Fibroblast of skin of abdomen (primary cell): Measurements from ENCODE around the gene SVIL.
"Not testable (repeated sequence)": the region's sequence is repeated elsewhere in the genome, so short reads cannot be mapped to it uniquely, and the experiment has no call there.

Experiments used
- DNase-seq: peaks from one replicate; pipeline ENCODE4 v3.0.0-alpha.2; 2013

Gene SVIL

DNA sequence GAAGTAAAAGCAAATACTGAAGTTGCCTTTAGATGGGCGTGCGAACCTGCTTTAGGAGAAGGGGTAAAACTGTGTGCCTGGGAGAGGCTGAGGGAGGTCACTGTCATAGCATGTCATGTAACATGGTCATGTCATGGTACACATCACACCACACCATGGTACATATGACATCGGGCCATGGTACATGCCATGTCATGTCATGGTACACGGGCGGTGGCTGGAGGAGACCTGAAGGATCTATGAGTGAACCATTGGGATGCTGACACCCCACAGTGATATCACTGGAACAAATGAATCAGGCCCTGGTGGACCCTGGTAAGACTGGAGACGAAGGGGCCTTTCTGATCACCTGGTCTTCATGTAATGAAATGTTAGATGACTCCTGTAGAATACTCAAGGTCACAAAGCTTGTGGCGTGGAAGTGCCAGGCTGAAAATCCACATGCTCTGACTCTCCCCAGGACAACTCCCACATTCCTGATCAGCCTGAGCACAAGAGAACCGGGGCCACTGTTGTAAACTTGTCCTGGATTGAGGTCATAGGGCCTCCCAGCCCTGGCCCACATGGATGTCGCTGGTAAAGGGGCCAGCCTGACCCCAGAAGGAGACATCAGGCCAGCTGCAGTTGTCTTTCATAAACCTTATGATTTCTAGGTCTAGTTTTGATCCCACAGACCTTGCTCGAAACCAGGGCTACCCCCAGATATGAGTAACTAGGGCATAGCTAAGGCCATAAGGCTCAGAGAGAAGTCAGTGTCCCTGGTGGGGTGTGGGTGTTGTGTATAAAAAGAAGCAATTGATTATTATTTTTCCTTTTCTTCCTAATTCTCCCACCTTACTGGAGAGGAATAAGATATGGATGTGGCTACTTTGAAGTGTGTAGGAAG is 60.3 kb downstream of the SVIL start:
- not testable (repeated sequence) for DNase-seq

DNA sequence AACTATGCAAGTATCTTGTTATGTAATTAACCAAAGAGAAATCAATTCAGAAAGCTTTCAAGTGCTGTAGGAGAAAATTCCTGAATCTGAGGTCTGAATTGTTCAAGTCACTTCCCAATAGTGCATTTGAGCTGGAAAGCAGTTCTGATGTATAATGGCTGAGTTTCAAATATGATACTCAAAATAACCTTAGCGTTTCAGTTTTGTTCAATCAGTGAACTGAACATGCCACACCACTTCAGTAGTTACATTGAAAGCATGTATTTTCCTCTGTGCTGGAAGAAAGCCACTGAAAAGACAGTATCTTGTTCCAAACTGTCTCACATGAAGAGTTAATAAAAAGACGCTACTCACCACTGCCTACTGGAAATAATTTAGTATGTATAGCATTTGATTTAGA is 64.5 kb downstream of the SVIL start:
- DNase-seq: not testable (repeated sequence)

DNA sequence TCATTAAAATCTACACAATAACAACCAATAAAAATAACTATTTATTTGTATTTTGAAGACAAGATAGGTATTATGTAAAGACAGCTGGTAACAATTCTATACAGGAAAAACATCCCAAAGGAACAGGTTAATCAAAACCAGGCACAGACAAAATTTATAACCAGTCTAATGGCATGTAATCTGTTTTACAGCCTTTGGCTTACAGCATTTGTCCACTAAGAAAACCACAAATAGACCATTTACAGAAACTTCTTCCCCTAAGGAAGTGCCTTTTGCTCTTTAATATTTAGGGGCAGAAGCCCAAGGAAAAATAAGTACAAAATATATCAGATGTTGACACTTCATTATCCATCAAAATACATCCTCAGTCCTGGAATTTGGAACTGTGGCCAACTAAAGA is 65.0 kb downstream of the SVIL start:
- DNase-seq: peak; percentile 53

DNA sequence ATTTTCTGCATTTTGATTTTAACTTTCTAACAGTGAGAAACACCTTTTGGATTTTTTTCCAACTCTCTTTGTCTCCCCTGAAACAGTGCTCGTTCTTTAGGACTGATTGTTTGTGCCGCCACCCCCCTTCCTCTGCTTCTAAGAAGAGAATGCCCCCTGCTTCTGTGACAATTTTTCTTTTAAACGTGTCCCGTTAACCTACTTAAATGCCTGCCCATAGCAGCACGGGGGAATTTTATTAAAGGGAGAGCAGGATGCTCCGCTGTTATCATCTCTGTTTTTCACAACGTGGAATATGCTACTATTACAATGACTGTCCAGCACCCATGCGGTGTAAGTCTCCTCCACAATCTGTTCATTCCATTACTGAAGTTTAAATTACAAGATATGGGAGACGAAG is 67.8 kb downstream of the SVIL start:
- no peak for DNase-seq

DNA sequence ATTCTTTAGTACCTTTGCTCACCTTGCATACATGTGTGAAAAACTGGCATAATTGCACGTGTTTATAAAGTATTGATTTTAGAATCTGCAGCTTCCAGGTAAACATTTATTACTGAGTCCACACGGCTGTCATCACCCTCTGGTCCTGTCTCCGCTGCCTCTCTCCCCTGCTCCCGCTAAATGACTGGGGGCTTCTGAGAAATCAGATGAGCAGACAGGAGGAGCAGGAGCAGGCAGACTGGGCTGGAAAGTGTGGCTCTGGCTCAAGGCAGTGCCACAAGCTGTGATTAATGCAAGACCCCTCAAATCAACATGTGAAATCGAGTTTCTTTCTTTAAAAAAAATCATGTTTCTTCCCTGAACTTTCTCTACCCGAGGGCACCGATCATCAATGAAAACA is 68.6 kb downstream of the SVIL start:
- not testable (repeated sequence) for DNase-seq

DNA sequence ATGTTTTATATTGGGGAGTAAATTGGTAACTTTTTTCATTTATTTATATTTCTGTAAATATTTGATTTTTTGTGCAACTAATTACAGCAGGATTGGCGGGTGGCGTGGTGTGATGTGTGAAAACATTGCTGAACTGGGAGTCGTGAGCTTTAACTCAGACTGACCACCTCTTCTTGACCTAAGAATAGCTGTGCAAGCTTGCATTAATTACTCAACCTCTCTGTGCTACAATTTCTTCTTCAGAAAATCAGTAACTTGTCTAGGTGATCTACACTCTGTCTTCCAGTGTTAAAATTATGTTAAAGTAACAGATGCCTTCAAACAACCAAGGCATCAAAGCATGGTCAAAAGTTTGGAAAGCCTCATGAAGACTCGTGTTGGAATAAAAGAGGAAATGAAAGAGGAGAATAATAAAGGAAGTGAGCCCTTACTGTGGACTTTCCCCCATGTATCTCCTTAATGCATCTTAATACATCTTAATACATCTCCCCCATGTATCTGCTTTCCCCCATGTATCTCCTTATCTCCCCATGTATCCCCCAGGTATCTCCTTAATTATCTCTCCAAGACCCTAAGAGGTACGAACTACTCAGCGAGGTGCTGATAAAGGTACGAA is 71.2 kb downstream of the SVIL start:
- DNase-seq: no peak

DNA sequence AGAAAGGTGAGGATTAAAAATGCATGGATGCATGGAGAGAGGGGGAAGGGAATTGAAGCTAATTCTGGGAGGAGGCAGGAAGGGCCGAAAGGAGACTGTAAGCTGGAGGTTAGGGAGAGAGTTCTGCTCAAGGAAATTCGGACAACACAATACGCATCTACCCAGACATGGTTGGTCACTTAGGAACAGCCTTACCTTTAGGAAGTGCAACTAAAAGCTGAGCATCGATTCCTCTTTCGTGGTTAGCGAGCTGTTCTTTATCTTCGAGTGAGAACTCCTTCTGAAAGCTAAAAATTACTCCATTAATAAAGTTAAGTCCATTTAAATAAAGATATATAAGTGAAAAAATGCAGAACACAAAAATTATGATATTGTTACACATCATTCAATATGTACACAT is 71.8 kb downstream of the SVIL start:
- not testable (repeated sequence) for DNase-seq

DNA sequence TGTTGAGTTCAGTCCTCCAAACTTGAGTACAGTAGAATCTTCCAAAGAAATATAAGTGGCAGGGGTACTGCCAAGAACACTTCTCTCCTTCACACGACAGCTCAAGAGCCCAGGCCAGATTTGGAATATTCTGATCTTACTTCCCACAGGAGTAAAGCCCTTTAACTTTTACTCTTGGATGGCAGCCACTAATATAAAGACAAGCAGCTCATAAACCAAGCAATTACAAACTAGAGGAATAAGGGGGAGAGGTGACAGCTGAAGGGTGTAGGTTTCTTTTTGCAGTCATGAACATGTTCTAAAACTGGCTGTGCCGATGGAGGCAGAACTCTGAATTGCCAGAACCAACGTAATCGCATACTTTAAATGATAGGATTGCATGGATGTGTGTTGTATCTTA is 74.8 kb downstream of the SVIL start:
- no peak for DNase-seq

DNA sequence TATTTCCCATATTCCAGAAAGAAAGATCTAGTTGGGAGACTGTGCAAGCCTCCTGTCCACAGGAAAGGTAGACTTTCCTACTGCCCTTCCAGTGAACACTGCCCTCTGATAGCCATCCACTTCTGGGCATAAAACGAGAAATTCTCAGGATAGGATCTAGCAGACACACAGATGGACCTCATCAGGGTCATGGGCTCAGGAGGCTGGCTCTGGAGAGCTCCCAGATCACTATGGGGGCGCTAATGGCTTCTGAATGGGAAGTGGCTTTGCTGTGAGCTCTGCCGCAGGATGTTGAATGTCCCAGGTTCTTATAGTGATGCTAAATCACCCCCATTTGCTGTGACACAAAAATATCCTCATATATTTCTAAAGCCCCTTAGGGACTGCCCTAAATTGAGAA is 77.1 kb downstream of the SVIL start:
- DNase-seq: no peak

DNA sequence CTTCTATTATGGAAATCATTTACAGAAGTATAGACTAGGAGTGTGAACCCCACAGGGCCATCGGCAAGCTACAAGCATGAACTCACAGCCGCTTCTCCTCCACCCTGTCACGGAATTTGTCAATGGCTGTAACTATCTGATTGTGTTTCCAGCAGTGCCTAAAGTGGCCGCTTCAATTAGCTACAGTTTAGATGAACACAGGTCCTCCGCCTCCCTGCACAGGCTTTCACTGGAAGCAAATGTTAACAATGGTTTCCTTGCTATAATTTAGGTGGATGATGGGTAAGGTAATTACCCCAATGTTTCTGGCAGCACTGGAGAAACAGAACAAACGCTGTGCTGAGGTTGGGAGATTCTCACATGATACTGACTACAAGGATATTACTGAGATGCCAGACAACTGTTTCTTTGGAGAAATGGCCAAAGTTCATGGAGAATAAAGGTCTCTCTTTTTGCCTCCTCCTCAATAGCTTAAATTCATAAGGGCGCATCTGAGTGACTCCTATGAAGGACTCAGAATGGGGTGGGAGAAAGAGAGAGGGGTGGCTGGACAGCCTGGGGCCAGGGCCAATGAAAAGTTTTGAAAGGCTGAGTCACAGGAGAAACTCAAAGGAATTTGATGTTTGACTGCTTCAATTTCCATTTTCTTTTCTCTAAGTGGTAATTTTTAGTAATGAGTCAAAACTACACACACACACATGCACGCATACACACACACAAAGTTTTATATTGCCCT is 78.9 kb downstream of the SVIL start:
- DNase-seq: peak; percentile 77

DNA sequence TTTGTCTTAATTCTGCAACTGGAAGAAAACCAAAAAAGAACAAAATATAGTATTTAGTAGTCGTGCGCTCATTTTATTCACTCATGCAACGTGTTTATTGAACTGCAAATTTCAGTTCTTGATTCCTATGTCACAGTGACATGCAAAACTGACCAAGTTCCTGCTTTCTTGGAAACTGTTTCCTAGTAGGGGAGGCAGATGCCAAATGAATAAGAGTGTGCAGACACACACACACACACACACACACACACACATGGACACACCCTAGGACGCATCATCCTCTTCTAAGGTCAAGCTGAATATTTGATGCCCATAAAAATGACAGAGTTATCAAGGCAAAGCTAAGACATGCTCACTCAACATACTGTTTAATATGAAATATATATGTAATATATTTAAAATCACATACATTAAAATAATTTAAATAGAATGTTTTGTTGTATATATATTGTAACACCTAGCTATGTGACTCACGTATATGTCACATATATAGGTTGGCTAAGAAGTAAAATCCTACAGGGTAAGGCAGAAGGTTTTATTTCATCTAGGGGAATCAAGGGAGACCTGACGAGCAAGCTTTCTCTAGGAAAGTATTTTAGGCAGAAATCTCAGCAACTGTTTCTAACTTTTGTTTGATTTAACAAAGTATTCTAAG is 79.6 kb downstream of the SVIL start:
- DNase-seq: no peak

DNA sequence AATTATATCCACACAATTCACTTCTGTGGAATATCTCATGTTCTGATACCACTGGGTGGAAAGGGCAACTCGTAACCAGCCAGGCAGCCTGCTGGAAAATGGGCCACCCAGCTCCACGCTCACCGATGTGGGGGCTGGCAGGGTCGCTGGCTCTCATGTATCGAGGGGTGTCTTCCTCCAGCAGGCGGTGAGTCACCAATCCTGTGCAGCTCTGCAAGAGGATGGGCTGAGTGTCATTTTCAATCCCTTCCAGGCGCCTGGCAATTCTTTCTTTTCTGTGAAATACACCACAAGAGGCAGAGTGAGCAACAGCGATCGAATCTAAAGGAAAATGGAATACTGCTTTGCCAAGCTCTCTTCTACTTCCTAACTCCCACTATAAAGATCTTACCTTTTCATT is 80.1 kb downstream of the SVIL start:
- peak; percentile 62 for DNase-seq

DNA sequence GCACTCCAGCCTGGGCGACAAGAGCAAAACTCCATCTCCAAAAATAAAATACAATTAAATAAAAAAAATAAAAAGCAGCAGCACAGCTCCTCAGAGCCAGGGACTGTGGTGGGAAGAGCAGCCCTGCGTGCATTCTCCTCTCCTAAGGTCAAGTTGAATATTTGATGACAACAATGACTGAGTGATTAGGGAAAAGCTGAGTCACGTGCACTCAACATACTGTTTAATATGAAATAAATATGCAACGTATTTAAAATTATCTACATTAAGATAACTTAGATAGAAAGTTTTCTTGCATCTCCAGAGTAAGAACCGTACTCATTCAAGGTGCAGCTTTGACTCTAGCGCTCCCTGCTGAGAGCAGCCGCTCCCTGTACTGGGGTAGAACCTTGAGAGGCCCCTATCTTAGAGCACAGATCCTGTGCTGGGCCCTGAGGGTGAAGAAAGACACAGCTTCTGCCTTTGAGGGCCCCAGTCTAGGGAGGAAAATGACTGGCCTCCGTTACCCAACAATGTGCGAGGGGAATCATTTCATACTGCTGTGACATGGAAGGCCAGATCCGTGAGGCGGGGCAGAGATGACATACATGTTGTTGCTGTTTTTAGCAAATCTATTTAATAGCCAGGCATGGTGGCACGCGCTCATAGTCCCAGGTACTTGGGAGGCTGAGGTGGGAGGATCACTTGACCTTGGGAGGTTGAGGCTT is 81.1 kb downstream of the SVIL start:
- no peak for DNase-seq

DNA sequence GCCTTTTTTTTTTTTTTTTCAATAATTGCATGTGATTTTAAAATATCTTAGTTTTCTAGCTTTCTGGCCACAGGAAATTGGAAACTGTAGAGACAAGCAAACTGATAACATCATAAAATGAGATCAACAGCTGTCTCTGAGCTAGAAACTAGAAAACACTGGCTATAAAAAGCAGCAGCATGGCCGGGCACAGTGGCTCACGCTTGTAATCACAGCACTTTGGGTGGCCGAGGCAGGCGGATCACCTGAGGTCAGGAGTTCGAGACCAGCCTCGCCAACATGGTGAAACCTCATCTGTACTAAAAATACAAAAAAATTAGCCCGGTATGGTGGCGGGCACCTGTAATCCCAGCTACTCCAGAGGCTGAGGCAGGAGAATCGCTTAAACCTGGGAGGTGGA is 81.7 kb downstream of the SVIL start:
- DNase-seq: not testable (repeated sequence)

DNA sequence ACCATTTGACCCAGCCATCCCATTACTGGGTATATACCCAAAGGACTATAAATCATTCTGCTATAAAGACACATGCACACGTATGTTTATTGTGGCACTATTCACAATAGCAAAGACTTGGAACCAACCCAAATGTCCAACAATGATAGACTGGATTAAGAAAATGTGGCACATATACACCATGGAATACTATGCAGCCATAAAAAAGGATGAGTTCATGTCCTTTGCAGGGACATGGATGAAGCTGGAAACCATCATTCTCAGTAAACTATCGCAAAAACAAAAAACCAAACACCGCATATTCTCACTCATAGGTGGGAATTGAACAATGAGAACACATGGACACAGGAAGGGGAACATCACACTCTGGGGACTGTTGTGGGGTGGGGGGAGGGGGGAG is 85.3 kb downstream of the SVIL start:
- DNase-seq: not testable (repeated sequence)

DNA sequence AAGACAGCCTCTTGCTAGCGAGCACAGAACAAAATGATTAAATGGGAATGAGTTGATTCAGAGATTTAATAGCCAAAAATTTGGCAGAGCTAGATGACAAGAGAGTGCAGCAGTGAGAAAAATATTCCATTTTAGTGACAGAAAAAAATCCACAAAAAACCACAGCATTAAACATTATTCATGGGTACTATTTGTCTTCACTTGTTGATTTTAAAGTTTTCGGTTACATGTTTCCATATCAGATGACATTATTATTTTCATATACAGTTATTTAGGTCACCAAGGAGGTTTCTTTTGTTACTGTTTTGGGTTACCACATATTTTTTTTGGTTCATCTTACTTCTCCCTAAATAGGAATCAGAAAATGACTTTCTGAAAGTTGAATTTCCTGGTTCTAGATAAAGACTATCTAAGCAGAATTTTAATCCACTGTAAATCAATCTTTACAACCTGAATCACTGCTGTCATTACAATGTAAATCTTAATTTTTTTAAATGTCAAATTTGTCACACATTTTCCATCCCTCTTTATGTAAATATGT is 87.9 kb downstream of the SVIL start:
- DNase-seq: no peak

DNA sequence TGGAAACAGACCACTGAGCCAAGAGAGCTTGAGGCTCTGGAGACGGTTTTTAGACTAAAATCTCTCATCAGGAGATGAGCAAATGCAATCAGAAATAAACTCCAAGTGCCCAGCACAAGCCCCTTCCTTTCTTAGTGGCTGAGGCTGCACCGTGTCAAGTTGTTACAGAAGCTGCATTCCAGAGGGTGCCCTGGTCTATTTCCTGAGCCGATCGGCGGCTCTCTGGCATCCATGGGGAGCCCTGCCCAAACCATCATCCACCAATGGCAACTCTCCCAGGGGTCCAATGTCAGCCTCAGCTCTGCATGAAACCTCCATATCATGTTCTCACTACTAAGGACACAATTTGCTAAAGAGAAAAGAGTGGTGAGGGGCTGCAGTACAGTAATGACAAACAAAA is 89.6 kb downstream of the SVIL start:
- DNase-seq: no peak

DNA sequence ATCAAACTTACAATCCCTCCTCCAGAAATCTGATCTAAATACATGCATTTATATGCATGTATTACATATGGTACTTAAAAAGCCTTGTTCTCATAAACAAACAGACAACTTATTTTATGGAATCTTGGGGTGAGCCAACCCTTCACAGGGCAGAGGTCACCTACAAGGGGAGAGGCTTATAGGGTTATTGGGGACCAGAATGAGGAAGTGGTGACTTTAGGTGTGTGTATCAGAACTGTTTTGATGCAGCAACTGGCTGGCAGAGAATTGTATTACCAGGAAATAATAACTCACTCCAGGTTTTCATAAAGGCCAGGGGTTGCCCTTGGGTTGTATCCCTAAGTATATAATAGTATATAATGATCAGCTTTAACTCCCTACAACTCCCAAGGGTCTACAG is 91.1 kb downstream of the SVIL start:
- DNase-seq: no peak

DNA sequence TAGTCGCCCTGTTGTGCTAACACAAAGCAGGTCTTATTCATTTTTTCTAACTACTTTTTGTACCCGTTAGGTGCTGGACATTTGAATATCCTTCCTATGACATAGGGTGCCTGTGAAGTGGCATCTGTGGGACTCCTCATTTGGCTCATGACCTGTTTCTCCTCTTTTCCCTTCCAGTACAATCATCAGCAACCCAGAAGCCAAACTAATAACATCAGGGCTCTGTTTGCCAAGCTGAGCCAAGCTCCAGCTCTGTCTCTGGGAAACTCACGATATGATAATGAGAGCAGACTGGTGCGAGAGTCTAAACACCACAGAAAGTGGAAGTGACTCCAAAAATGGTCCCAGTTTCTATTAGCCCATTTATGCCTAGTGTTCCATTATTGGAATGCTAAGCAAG is 92.0 kb downstream of the SVIL start:
- no peak for DNase-seq

DNA sequence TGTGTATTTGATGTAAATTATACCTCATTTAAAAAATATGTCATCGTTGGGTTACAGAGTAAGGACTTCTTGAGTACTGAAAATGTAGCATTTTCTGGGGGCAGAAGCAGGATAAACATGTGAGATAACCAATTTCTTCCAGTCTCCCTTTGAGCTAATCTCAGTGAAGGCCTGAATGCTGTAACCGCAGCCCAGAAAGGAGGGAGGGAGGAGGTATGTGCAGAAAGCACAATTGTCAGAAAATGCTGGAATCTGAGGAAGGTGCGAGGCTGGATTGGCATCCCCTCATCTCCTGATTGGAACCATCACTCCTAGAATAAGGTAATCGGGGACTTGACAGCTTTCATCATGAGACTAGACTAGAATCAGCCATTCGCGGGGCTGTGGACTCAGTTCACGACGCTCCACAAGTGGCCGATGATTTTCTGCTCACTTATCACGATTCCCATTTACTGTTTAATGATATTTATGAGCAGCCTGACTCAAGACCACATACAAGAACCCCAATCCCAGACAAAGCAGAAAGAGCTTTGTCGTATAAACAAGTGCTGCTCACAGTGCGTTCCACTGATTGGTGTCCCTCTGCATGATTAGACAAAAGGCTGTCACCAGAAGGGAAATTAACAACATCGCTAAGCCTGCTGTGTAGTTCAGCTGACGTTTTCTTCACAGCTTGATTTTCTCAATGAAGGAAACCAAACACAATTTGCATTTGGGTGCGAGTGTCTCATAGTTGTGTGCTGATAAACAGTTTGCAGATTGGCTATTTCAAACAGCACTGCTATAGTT is 93.2 kb downstream of the SVIL start:
- DNase-seq: no peak

DNA sequence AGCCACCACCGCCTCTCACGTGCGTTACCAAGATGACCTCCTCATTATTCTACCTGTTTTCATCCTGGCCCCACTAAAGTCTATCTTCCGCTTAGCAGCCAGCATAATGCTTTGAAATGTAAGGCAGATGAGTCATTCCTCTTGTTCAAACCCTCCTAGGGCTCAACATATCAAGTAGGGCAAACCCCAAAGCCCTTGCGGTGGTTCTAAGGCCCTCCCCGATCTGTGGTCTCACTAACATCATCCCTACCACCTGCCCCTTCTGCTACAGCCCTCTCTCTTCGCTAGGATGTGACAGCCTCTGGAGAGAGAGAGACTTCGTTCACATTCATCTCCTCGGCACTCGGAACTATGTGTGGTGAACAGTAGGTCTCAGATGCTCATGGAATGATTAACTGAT is 94.8 kb downstream of the SVIL start:
- no peak for DNase-seq
